Upper lobe of left lung (tissue), 6 donors: ENCODE measurements around the gene ZNF443. TPM values are rescaled to one million over a fixed set of nuclear protein-coding genes. Genes with fewer than 3 reads are reported as not detected.
"Not testable (repeated sequence)": the region's sequence is repeated elsewhere in the genome, so short reads cannot be mapped to it uniquely, and the experiment has no call there.

Source experiments
- ATAC-seq, 2 donors: fragments of 200-7000 bp; cut with Tn5 transposase; one replicate each; pipeline ENCODE4 v1.9.1; 2022; ENCODE audit warnings: mild to moderate bottlenecking in 2 of 2, moderate library complexity in 2 of 2; ENCODE audit not compliant: low FRiP score in 2 of 2
- DNase-seq, 2 donors: peaks; one replicate each; pipeline ENCODE4 v3.0.0-alpha.2; 2019 to 2020
- H3K27ac ChIP-seq, 4 donors: fragments of 200-600 bp; sonication (generic); one replicate each; pipeline ENCODE4 v1.5.1; 2016 to 2019
- H3K27me3 ChIP-seq, 4 donors: fragments of 200-600 bp; sonication (generic); one replicate each; pipeline ENCODE4 v1.5.1; 2017 to 2019
- H3K36me3 ChIP-seq, 4 donors: fragments of 200-600 bp; sonication (generic); one replicate each; pipeline ENCODE4 v1.5.1; 2016 to 2019
- H3K4me1 ChIP-seq, 4 donors: fragments of 200-600 bp; sonication (generic); one replicate each; pipeline ENCODE4 v1.5.1; 2018 to 2019
- H3K4me3 ChIP-seq, 4 donors: fragments of 200-600 bp; sonication (generic); one replicate each; pipeline ENCODE4 v1.5.1; 2017 to 2019; ENCODE audit warnings: mild to moderate bottlenecking in 2 of 4, moderate library complexity in 1 of 4
- H3K9me3 ChIP-seq, 4 donors: fragments of 200-600 bp; sonication (generic); one replicate each; pipeline ENCODE4 v1.5.1; 2018 to 2019
- EP300 ChIP-seq, 4 donors: sonication (generic); formaldehyde crosslinking; IDR thresholded peaks; one replicate each; pipeline ENCODE4 v1.5.1; 2017; ENCODE audit warnings: antibody characterized with exemption in 4 of 4, control low read depth in 2 of 4
- POLR2A ChIP-seq, 4 donors: fragments of 450-650 bp; IDR thresholded peaks; one replicate each; pipeline ENCODE4 v1.5.1; 2016 to 2017; ENCODE audit warnings: antibody characterized with exemption in 4 of 4, mild to moderate bottlenecking in 2 of 4
- POLR2AphosphoS5 ChIP-seq, 2 donors: sonication (generic); formaldehyde crosslinking; IDR thresholded peaks; one replicate each; pipeline ENCODE4 v1.5.1; 2017; ENCODE audit warnings: antibody characterized with exemption in 2 of 2
- WGBS, 2 donors: methylation state at CpG; one replicate each; pipeline ENCODE4 v1.1.5; 2017 to 2018; 5-methylcytosine and 5-hydroxymethylcytosine counted together
- total RNA-seq, 6 donors: library from RNA; depleted of rRNA in 4 of 6; stranded (reverse); fragments of >200 nt in 4 of 6; gene quantifications; one replicate each; pipeline versions ENCODE4 v1.1.0 to v1.2.1, GENCODE V29; 2016 to 2021
- TF ChIP-seq, protein P1 (sequence below), 6 experiments: fragments of 450-650 bp in 4 of 6; fragments of 200-600 bp in 2 of 6; sonication (generic) in 2 of 6; IDR thresholded peaks; one replicate each; pipeline ENCODE4 v1.5.1; 2016 to 2019; ENCODE audit warnings: antibody characterized with exemption in 6 of 6
- donor health status: DM: no; HTN: no; CAD: no; lungs with moderate emphysema.
- donor health status: DM: no; HTN: yes; CAD: no; lungs with severe emphysema.

Gene ZNF443
- total RNA-seq: 1 to 10 TPM; 2.7 to 9.4 (median 4.2) TPM

DNA sequence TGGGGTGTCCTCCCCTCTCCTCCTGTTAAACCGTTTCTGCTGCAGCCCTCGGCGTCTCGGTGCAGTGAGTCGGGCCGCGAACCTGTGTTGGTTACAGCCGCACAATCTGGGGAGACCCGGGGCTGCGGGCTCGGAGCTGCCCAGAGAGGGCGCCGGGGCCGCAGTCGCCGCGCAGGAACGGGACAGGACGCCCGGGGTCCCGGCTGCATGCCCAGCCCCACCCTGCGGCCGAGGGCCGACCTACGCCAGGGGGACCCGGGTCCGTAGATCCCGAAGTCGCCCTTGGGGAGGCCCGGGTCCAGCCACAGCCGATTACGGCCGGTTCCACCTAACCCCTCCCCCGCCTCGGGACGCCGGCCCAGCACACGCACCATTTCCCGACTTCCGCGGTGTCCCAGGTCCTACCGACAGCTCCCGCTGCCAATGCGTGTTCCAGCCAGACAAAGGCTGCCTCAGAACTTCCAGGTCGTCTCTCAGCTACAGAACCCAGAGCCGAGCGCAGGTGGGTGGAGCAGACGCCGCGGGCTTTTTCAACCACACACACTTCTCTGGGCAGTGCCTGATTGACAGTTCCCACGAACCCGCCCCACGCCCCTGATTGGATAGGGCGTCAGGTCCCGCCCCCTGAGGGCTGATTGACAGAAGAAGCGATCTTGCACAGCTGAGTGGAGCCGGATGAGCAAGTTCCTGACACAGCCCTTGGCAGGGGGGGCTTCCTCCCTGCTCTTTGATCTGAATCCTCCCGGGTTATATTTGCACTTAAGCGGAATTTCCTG is at the start of gene ZNF443:
Gene ZNF443 (minus strand): TSS at position 481 of the 776 bp plus-strand sequence. CDS start 107 bp downstream, at position 374.
- 0% methylated on average over 3 to 41 of the region's 59 CpGs for WGBS, 2 donors
- peak within 1 kb of the TSS; percentile 45 to 87 (median 83) for H3K27ac ChIP-seq
- H3K27me3 ChIP-seq: no peaks in the 10 kb centered on the region
- ATAC-seq (peak; percentile 100), DNase-seq (peak; percentile 98 to 99)
- TF ChIP-seq, protein P1, sequence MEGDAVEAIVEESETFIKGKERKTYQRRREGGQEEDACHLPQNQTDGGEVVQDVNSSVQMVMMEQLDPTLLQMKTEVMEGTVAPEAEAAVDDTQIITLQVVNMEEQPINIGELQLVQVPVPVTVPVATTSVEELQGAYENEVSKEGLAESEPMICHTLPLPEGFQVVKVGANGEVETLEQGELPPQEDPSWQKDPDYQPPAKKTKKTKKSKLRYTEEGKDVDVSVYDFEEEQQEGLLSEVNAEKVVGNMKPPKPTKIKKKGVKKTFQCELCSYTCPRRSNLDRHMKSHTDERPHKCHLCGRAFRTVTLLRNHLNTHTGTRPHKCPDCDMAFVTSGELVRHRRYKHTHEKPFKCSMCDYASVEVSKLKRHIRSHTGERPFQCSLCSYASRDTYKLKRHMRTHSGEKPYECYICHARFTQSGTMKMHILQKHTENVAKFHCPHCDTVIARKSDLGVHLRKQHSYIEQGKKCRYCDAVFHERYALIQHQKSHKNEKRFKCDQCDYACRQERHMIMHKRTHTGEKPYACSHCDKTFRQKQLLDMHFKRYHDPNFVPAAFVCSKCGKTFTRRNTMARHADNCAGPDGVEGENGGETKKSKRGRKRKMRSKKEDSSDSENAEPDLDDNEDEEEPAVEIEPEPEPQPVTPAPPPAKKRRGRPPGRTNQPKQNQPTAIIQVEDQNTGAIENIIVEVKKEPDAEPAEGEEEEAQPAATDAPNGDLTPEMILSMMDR (IDR thresholded peaks at IDR 0.05): no peak
- TF ChIP-seq POLR2A (IDR thresholded peaks at IDR 0.05) (peak in 1 of 4 donors; percentile 58), EP300 (IDR thresholded peaks at IDR 0.05) (no peak), POLR2AphosphoS5 (IDR thresholded peaks at IDR 0.05) (peak; percentile 67 to 74)
- peaks cover 0 to 4% (median 3%) of the 10 kb centered on the region in 4 donors for H3K4me1 ChIP-seq
- no peaks in the 10 kb centered on the region for H3K9me3 ChIP-seq
- peak within 1 kb of the TSS; percentile 76 to 91 (median 80) for H3K4me3 ChIP-seq
- H3K36me3 ChIP-seq: no peaks in the 10 kb centered on the region

DNA sequence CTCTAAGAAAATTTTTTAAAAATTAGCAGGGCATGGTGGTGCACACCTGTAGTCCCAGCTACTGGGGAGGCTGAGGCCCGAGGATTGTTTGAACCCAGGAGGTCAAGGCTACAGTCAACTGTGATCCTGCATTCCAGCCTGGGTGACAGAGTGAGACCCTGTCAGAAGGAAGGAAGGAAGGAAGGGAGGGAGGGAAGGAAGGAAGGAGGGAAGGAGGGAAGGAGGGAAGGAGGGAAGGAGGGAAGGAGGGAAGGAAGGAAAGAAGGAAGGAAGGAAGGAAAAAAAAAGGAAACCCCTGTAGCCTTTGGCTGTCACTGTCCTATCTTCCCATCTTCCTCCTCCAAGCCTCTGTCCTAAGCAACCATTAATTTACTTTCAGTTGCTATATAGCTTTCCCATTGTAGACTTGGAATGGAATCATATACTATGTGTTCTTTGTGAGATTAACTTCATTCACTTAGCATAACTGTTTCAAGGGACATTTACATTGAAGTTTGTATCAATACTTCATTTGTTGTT is 45.5 kb upstream of the ZNF443 start:
- ATAC-seq, H3K36me3 ChIP-seq, H3K27me3 ChIP-seq, H3K27ac ChIP-seq, H3K4me3 ChIP-seq, DNase-seq, H3K9me3 ChIP-seq: not testable (repeated sequence)
- WGBS, 2 donors: 90% methylated on average over 1 of the region's 1 CpG
- peaks cover 6 to 27% (median 18%) of the 10 kb centered on the region in 4 donors for H3K4me1 ChIP-seq

GRCh38 chr19:12485571-12485970 is 44.8 kb upstream of the ZNF443 start:
- DNase-seq: no peak
- Histone ChIP-seq H3K9me3 (no peaks in the 10 kb centered on the region), H3K4me1 (peaks cover 6 to 27% (median 18%) of the 10 kb centered on the region in 4 donors), H3K4me3 (no peak overlapping the region), H3K36me3 (no peaks in the 10 kb centered on the region), H3K27me3 (no peaks in the 10 kb centered on the region), H3K27ac (peak overlapping the region in 3 of 4 donors; percentile 65 to 84 (median 75))
- TF ChIP-seq POLR2AphosphoS5 (IDR thresholded peaks at IDR 0.05) (no peak), POLR2A (IDR thresholded peaks at IDR 0.05) (no peak), EP300 (IDR thresholded peaks at IDR 0.05) (no peak)
- TF ChIP-seq, protein P1 (IDR thresholded peaks at IDR 0.05): no peak
- WGBS, 2 donors: 78 to 90% methylated on average over 3 of the region's 3 CpGs
- ATAC-seq: no peak

- Histone ChIP-seq H3K9me3 (no peaks in the 10 kb centered on the region), H3K4me3 (peak overlapping the region; percentile 68 to 86 (median 84)), H3K36me3 (no peaks in the 10 kb centered on the region), H3K27me3 (no peaks in the 10 kb centered on the region), H3K4me1 (peaks cover 6 to 27% (median 18%) of the 10 kb centered on the region in 4 donors), H3K27ac (peak overlapping the region; percentile 65 to 84 (median 78))
- no peak for DNase-seq
- peak; percentile 17 to 68 for ATAC-seq
- TF ChIP-seq POLR2A (IDR thresholded peaks at IDR 0.05) (no peak), POLR2AphosphoS5 (IDR thresholded peaks at IDR 0.05) (no peak), EP300 (IDR thresholded peaks at IDR 0.05) (no peak)
- TF ChIP-seq, protein P1 (IDR thresholded peaks at IDR 0.05): no peak
- 1 to 3% methylated on average over 9 to 10 of the region's 11 CpGs for WGBS, 2 donors
Observed at GRCh38 chr19:12485052-12485416, 44.2 kb upstream of the ZNF443 start.

DNA sequence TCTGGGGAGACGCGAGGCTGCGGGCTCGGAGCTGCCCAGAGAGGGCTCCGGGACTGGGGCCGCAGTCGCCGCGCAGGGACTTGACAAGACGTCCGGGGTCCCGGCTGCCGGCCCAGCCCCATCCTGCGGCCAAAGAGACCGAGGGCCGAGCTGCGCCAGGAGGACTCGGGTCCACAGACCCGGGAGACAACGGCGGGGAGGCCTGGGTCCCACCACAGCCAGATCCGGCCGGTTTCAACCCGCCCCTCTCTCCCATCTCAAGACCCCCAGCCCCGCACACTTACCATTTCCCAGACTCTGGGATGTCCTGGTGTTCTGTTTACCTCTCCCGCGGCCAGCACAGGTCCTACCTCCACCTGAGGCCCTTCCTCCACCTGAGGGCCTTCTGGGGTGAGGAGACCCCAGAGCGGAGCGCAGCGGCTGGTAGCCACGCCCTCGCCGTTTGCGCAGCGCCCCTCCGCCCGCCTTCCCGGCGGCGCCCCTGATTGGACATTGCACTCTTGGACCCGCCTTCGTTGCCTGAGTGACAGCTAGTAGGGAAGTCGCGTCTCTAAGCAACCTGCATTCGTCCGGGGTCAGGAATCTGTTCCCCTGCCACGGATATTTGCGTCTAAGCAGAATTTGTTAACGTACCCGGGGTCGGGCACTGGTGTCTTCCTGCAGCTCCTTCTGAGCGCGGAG is 43.7 kb upstream of the ZNF443 start, which contains the start of gene ZNF709:
Gene ZNF709 (minus strand): TSS at position 446 of the 681 bp plus-strand sequence. CDS start 159 bp downstream, at position 287.
- Histone ChIP-seq H3K27me3 (no peaks in the 10 kb centered on the region), H3K36me3 (no peaks in the 10 kb centered on the region), H3K4me1 (peaks cover 6 to 27% (median 18%) of the 10 kb centered on the region in 4 donors), H3K27ac (peak within 1 kb of the TSS; percentile 65 to 84 (median 78)), H3K4me3 (peak within 1 kb of the TSS; percentile 68 to 86 (median 84)), H3K9me3 (no peaks in the 10 kb centered on the region)
- DNase-seq: peak; percentile 93 to 95
- TF ChIP-seq POLR2A (IDR thresholded peaks at IDR 0.05) (peak in 3 of 4 donors; percentile 44 to 71 (median 70)), POLR2AphosphoS5 (IDR thresholded peaks at IDR 0.05) (peak in 1 of 2 donors; percentile 81), EP300 (IDR thresholded peaks at IDR 0.05) (no peak)
- TF ChIP-seq, protein P1 (IDR thresholded peaks at IDR 0.05): no peak
- peak; percentile 95 to 100 for ATAC-seq
- 0 to 3% methylated on average over 14 to 33 of the region's 53 CpGs for WGBS, 2 donors
